K562 (cell line): ENCODE measurements around the gene ABI3BP. TPM values are rescaled to one million over a fixed set of nuclear protein-coding genes. Genes with fewer than 3 reads are reported as not detected.

ENCODE experiments used
- ATAC-seq: fragments of 200-7000 bp; cut with Tn5 transposase; 3 replicates; pipeline ENCODE4 v1.9.1; 2020; ENCODE audit warnings: moderate library complexity
- BruUV-seq: library from RNA; stranded (reverse); fragments of 400-500 nt; replicated peaks from 2 replicates; lab custom pipeline; 2021; lab: Mats Ljungman, UMichigan
- CTCF ChIA-PET: fragments of 300-600 bp; formaldehyde crosslinking; extraction: SDS; loops from one replicate; lab custom pipeline; 2021; ENCODE audit warnings: low intra/inter-chr PET ratio; lab: Yijun Ruan, JAX
- POLR2A ChIA-PET: fragments of 300-600, 350-650 bp; sonication (Branson Sonifier 250); formaldehyde crosslinking; extraction: SDS; loops from one replicate; lab custom pipeline; 2021; ENCODE audit warnings: antibody characterized with exemption, inconsistent platforms; lab: Yijun Ruan, JAX
- DNase-seq, 4 experiments: peaks; one replicate each; pipeline versions ENCODE4 v3.0.0 to v3.0.0-alpha.2; 2011 to 2018; ENCODE audit warnings: low spot score in 3 of 4, mixed read lengths in 3 of 4; ENCODE audit errors: extremely low read depth in 1 of 4
- FAIRE-seq: peaks from 2 replicates; lab custom pipeline; 2011; peaks lifted over from hg19 to GRCh38; lab: Jason Lieb, UNC
- H2AFZ ChIP-seq: 2 replicates; pipeline ENCODE4 v1.6.0; 2011; ENCODE audit warnings: low read depth, low read length, control low read depth, inconsistent platforms
- H3K27ac ChIP-seq: fragments of 200-600 bp; 3 replicates; pipeline ENCODE4 v1.8.0; 2011; ENCODE audit warnings: low read depth, mild to moderate bottlenecking, control low read depth, inconsistent platforms, low read length, moderate library complexity, mixed read lengths; ENCODE audit errors: extremely low read depth
- H3K27me3 ChIP-seq, 2 experiments: fragments of 300-600 bp in 1 of 2; 2 replicates in 1 of 2; 3 replicates in 1 of 2; pipeline versions ENCODE4 v1.6.0 to v1.8.0; 2011; ENCODE audit warnings: inconsistent platforms in 2 of 2, low read length in 2 of 2, mild to moderate bottlenecking in 1 of 2, mixed read lengths in 1 of 2, moderate library complexity in 1 of 2; ENCODE audit not compliant: control insufficient read depth in 2 of 2, insufficient read depth in 2 of 2
- H3K36me3 ChIP-seq: fragments of 300-600 bp; 3 replicates; pipeline ENCODE4 v1.8.0; 2011; ENCODE audit warnings: mild to moderate bottlenecking, low read length, inconsistent platforms; ENCODE audit not compliant: control insufficient read depth, insufficient read depth
- H3K4me1 ChIP-seq, 2 experiments: fragments of 200-600 bp in 1 of 2; replicated peaks in 1 of 2; 2 replicates in 1 of 2; 3 replicates in 1 of 2; pipeline versions ENCODE4 v1.5.1 to v1.8.0; 2011; ENCODE audit warnings: inconsistent platforms in 2 of 2, low read length in 2 of 2, mild to moderate bottlenecking in 1 of 2, mixed read lengths in 1 of 2, moderate library complexity in 1 of 2; ENCODE audit not compliant: control insufficient read depth in 2 of 2, insufficient read depth in 2 of 2
- H3K4me2 ChIP-seq: 2 replicates; pipeline ENCODE4 v1.6.1; 2011; ENCODE audit warnings: low read length, control low read depth, inconsistent platforms, mixed read lengths; ENCODE audit not compliant: insufficient read depth
- H3K4me3 ChIP-seq: fragments of 200-600 bp; sonication (generic), shearing (Covaris generic); 2 replicates; pipeline ENCODE4 v1.5.1; 2016; ENCODE audit warnings: control low read depth, inconsistent platforms
- H3K79me2 ChIP-seq: fragments of 200-600 bp; 3 replicates; pipeline ENCODE4 v1.8.0; 2011; ENCODE audit warnings: low read length, inconsistent platforms; ENCODE audit not compliant: control insufficient read depth, insufficient read depth
- H3K9ac ChIP-seq, 2 experiments: 2 replicates each; pipeline versions ENCODE4 v1.6.0 to v1.6.1; 2011; ENCODE audit warnings: low read depth in 2 of 2, low read length in 2 of 2, control low read depth in 1 of 2, inconsistent platforms in 1 of 2, mild to moderate bottlenecking in 1 of 2, mixed read lengths in 1 of 2; ENCODE audit not compliant: insufficient read depth in 1 of 2
- H3K9me1 ChIP-seq: one replicate; pipeline ENCODE4 v1.6.0; 2011; ENCODE audit warnings: inconsistent platforms, mild to moderate bottlenecking, low read length, moderate library complexity; ENCODE audit not compliant: control insufficient read depth, insufficient read depth
- H3K9me3 ChIP-seq: replicated peaks from 2 replicates; pipeline ENCODE4 v1.5.1; 2011; ENCODE audit warnings: low read depth, low read length, inconsistent platforms; ENCODE audit not compliant: control insufficient read depth, insufficient read depth
- H4K20me1 ChIP-seq: replicated peaks from 2 replicates; pipeline ENCODE4 v1.6.1; 2011; ENCODE audit warnings: low read length, inconsistent platforms, mixed read lengths; ENCODE audit not compliant: control insufficient read depth, insufficient read depth
- CTBP1 ChIP-seq: fragments of 450-650 bp; IDR thresholded peaks from 2 replicates; pipeline ENCODE4 v1.6.1; 2016; ENCODE audit warnings: borderline replicate concordance
- HDAC2 ChIP-seq: fragments of 450-650 bp; IDR thresholded peaks from 2 replicates; pipeline ENCODE4 v1.6.1; 2016; ENCODE audit warnings: mild to moderate bottlenecking
- SIX5 ChIP-seq, 2 experiments: IDR thresholded peaks; 2 replicates each; pipeline ENCODE4 v1.6.1; 2011; ENCODE audit warnings: low read length in 2 of 2, borderline replicate concordance in 1 of 2, low read depth in 1 of 2, mild to moderate bottlenecking in 1 of 2, moderate library complexity in 1 of 2; ENCODE audit not compliant: insufficient read depth in 1 of 2
- ZBTB7A ChIP-seq: IDR thresholded peaks from 2 replicates; pipeline ENCODE4 v1.6.1; 2011; ENCODE audit warnings: low read depth, mild to moderate bottlenecking, low read length, moderate library complexity, borderline replicate concordance; ENCODE audit not compliant: control insufficient read depth
- ZNF512 ChIP-seq: IDR thresholded peaks from 2 replicates; pipeline ENCODE4 v1.6.1; 2016; ENCODE audit warnings: missing genetic modification characterization, missing compliant biosample characterization
- WGBS: fragments of 100-300 bp; shearing (Covaris generic); methylation state at CpG from one replicate; pipeline ENCODE4 v1.1.6; 2016; ENCODE audit warnings: low coverage, mixed read lengths; ENCODE audit not compliant: insufficient coverage; ENCODE audit errors: missing lambda C conversion rate; 5-methylcytosine and 5-hydroxymethylcytosine counted together
- in situ Hi-C: fragments of 300-500 bp; cut with MboI; formaldehyde crosslinking; loops from 4 replicates; pipeline ENCODE4 v1.15.0; 2018; ENCODE audit warnings: inconsistent platforms, mixed read lengths
- intact Hi-C: fragments of 100-400 bp; cut with micrococcal nuclease; formaldehyde crosslinking; loops from 2 replicates; pipeline ENCODE4 v1.14.2; 2022
- polyA plus RNA-seq, 8 experiments: library from polyadenylated mRNA; depleted of rRNA in 4 of 8; stranded (reverse) in 5 of 8; unstranded in 3 of 8; fragments of >200 nt; fragmentation: Nextera tagmentation in 2 of 8; fragmentation: Illumina TruSeq in 1 of 8; extraction: Ambion mirVana in 2 of 8; extraction: Trizol in 1 of 8; gene quantifications; 2 replicates each; pipeline versions ENCODE4 v1.2.1 to v1.2.3, GENCODE V29; 2011 to 2014; ENCODE audit warnings: inconsistent platforms in 1 of 8, missing spikeins in 1 of 8
- total RNA-seq, 7 experiments: library from RNA; depleted of rRNA in 6 of 7; stranded (reverse); fragments of >200 nt in 6 of 7; fragmentation: Illumina TruSeq in 2 of 7; extraction: Trizol in 2 of 7; gene quantifications; 2 replicates each; pipeline versions ENCODE4 v1.2.1 to v1.2.3, GENCODE V29; 2011 to 2021; ENCODE audit warnings: low replicate concordance in 1 of 7

ABI3BP gene
- total and polyA plus RNA-seq, 9 of the 15 experiments (the other 6 are each of a cell fraction or from before 2014, with no cell fraction given): 0.01 to 0.24 (median 0.06) TPM; not detected in 5

DNA sequence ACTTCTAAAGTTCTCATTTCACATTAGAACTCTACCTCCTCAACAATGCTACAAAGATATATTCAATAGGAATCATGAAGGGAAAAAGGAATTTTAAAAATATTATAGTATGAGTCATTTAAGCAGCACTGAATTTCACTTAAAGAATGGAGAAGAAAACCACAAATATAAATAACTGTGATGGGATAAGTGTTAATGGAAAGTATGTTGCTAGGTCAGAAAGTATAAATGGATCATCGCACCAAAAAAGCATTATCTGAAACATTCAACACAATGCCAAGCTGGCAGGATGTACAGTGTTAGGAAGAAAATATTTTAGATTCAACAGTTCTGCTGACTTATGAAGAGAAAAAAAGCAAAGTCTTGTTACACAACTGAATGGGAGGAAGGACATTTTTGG is 182.6 kb downstream of the ABI3BP start (continued):
- no peak for TF ChIP-seq SIX5 (IDR thresholded peaks at IDR 0.05; ENCODE audit: borderline replicate concordance in 1 of 2, insufficient read depth in 1 of 2, low read depth in 1 of 2, low read length in 2 of 2)
- no peak for TF ChIP-seq ZNF512 (tag)
- TF ChIP-seq CTBP1: no peak

GRCh38 chr3:100804631-100805030 is 188.6 kb downstream of the ABI3BP start:
- 0% methylated on average over 2 of the region's 2 CpGs for WGBS
- no peak for DNase-seq
- Histone ChIP-seq H4K20me1 (no peaks in the 10 kb centered on the region), H3K4me2 (no peak overlapping the region), H3K27me3 (no peaks in the 10 kb centered on the region), H3K36me3 (no peaks in the 10 kb centered on the region), H3K4me1 (no peaks in the 10 kb centered on the region)
- POLR2A ChIA-PET: no interaction called here
- in situ Hi-C loops: no loop called here
- FAIRE-seq: no peak
- no peak for TF ChIP-seq HDAC2
- no peak for TF ChIP-seq ZBTB7A
- TF ChIP-seq, all 486 proteins: peak for 0
- Histone ChIP-seq H3K27ac (no peak overlapping the region), H3K79me2 (no peaks in the 10 kb centered on the region), H3K9ac (no peak overlapping the region), H3K9me3 (no peaks in the 10 kb centered on the region), H3K9me1 (no peaks in the 10 kb centered on the region), H2AFZ (no peak overlapping the region), H3K4me3 (no peak overlapping the region)
- BruUV-seq: no TSS peak
- no peak for ATAC-seq
- CTCF ChIA-PET: no interaction called here
- intact Hi-C loops: no loop called here
